ENCODE measurements around the gene ATIC.
"Not testable (repeated sequence)": the region's sequence is repeated elsewhere in the genome, so short reads cannot be mapped to it uniquely, and the experiment has no call there.

- not testable (repeated sequence) for TF ChIP-seq CTCF, POLR2A (IDR thresholded peaks at IDR 0.05)
These were observed 617 bp upstream of the ATIC start for GRCh38 chr2:215311259-215311624.

All from heart left ventricle (tissue), 13 donors.